ENCODE results near the gene RPS6KB1. TPM values are rescaled to one million over a fixed set of nuclear protein-coding genes. Genes with fewer than 3 reads are reported as not detected.
A peak's percentile ranks its signal among the peaks of the same experiment; 100 is the strongest.

The RPS6KB1 gene
- total and polyA plus RNA-seq, 10 of the 15 experiments (the other 5 are each of a cell fraction or from before 2014, with no cell fraction given), result 6.6 to 33.2 (median 26.0) TPM

DNA sequence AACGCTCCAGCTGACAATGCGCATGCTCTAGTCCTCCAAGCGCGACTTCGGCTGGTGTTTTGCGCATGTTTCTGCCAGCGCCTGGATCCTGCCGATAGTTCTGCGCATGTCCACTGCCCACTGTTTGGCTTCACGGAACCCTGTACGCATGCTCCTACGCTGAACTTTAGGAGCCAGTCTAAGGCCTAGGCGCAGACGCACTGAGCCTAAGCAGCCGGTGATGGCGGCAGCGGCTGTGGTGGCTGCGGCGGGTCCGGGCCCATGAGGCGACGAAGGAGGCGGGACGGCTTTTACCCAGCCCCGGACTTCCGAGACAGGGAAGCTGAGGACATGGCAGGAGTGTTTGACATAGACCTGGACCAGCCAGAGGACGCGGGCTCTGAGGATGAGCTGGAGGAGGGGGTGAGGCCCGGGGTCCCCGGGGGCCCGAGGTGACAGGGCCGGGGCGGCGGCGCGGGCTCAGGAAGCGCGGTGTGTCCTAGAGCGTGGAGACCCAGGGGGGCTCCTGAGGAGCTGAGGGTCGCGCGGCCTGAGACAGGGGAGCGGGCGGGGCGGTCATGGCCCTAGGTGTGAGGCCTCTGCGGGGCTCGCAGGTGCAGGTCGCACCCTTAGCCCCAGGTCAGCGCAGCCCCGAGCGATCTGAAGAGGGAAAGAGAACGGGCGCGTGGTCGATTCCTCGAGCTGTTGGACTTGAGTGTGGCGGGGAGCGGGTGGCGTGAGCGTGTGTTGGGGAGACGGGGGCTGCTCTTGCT is at the start of gene RPS6KB1, which contains the start of gene TUBD1 (continued):
- TF ChIP-seq NFYA (IDR thresholded peaks at IDR 0.05; ENCODE audit: borderline replicate concordance, low read depth, low read length) (no peak), SMAD1 (IDR thresholded peaks at IDR 0.05; ENCODE audit: low read depth, partially characterized antibody) (peak; percentile 35), PAX8 (IDR thresholded peaks at IDR 0.05) (no peak), POLR2AphosphoS2 (IDR thresholded peaks at IDR 0.05; ENCODE audit: low read depth, low read length) (peak; percentile 60; the same call in 1 of the 2 replicates), BHLHE40 (IDR thresholded peaks at IDR 0.05; ENCODE audit: borderline replicate concordance in 1 of 2, low read depth in 2 of 2, low read length in 1 of 2) (peak in 1 of 2 experiments; percentile 40; a peak in 1 of 4 replicates), TCF7 (IDR thresholded peaks at IDR 0.05; ENCODE audit: borderline replicate concordance) (no peak), CREB1 (IDR thresholded peaks at IDR 0.05; ENCODE audit: low read depth) (no peak), RAD21 (IDR thresholded peaks at IDR 0.05; ENCODE audit: insufficient read depth, low read depth, low read length) (no peak), TARDBP (IDR thresholded peaks at IDR 0.05; ENCODE audit: borderline replicate concordance) (no peak), HCFC1 (IDR thresholded peaks at IDR 0.05; ENCODE audit: low read length) (peak; percentile 82), STAT3 (IDR thresholded peaks at IDR 0.05; ENCODE audit: low read depth, low read length) (no peak), CBFB (IDR thresholded peaks at IDR 0.05; ENCODE audit: low read depth) (peak; percentile 65; the same call in 1 of the 2 replicates), NRF1 (conservative IDR thresholded peaks at IDR 0.05; ENCODE audit: low read depth, low read length) (peak; percentile 100), SPI1 (IDR thresholded peaks at IDR 0.05; ENCODE audit: borderline replicate concordance, insufficient read depth, low read depth, low read length) (no peak), NR2C1 (IDR thresholded peaks at IDR 0.05) (peak; percentile 85), SMARCA5 (IDR thresholded peaks at IDR 0.05) (0 out of 2 replicates have a peak, but pooled peaks have one; percentile 56), NFXL1 (IDR thresholded peaks at IDR 0.05; ENCODE audit: borderline replicate concordance) (peak; percentile 61; the same call in 1 of the 2 replicates), BCL11A (IDR thresholded peaks at IDR 0.05; ENCODE audit: low read depth, low read length) (no peak), YBX1 (IDR thresholded peaks at IDR 0.05) (no peak), POU2F2 (IDR thresholded peaks at IDR 0.05; ENCODE audit: borderline replicate concordance, low read depth, low read length) (peak; percentile 63; the same call in 1 of the 3 replicates)
- TF ChIP-seq, protein P1, sequence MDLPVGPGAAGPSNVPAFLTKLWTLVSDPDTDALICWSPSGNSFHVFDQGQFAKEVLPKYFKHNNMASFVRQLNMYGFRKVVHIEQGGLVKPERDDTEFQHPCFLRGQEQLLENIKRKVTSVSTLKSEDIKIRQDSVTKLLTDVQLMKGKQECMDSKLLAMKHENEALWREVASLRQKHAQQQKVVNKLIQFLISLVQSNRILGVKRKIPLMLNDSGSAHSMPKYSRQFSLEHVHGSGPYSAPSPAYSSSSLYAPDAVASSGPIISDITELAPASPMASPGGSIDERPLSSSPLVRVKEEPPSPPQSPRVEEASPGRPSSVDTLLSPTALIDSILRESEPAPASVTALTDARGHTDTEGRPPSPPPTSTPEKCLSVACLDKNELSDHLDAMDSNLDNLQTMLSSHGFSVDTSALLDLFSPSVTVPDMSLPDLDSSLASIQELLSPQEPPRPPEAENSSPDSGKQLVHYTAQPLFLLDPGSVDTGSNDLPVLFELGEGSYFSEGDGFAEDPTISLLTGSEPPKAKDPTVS (IDR thresholded peaks at IDR 0.05; ENCODE audit: low read depth, low read length), result no peak
- TF ChIP-seq, protein P2, sequence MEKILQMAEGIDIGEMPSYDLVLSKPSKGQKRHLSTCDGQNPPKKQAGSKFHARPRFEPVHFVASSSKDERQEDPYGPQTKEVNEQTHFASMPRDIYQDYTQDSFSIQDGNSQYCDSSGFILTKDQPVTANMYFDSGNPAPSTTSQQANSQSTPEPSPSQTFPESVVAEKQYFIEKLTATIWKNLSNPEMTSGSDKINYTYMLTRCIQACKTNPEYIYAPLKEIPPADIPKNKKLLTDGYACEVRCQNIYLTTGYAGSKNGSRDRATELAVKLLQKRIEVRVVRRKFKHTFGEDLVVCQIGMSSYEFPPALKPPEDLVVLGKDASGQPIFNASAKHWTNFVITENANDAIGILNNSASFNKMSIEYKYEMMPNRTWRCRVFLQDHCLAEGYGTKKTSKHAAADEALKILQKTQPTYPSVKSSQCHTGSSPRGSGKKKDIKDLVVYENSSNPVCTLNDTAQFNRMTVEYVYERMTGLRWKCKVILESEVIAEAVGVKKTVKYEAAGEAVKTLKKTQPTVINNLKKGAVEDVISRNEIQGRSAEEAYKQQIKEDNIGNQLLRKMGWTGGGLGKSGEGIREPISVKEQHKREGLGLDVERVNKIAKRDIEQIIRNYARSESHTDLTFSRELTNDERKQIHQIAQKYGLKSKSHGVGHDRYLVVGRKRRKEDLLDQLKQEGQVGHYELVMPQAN (conservative IDR thresholded peaks at IDR 0.05), result peak; percentile 76
- TF ChIP-seq, protein P3, sequence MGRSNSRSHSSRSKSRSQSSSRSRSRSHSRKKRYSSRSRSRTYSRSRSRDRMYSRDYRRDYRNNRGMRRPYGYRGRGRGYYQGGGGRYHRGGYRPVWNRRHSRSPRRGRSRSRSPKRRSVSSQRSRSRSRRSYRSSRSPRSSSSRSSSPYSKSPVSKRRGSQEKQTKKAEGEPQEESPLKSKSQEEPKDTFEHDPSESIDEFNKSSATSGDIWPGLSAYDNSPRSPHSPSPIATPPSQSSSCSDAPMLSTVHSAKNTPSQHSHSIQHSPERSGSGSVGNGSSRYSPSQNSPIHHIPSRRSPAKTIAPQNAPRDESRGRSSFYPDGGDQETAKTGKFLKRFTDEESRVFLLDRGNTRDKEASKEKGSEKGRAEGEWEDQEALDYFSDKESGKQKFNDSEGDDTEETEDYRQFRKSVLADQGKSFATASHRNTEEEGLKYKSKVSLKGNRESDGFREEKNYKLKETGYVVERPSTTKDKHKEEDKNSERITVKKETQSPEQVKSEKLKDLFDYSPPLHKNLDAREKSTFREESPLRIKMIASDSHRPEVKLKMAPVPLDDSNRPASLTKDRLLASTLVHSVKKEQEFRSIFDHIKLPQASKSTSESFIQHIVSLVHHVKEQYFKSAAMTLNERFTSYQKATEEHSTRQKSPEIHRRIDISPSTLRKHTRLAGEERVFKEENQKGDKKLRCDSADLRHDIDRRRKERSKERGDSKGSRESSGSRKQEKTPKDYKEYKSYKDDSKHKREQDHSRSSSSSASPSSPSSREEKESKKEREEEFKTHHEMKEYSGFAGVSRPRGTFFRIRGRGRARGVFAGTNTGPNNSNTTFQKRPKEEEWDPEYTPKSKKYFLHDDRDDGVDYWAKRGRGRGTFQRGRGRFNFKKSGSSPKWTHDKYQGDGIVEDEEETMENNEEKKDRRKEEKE (IDR thresholded peaks at IDR 0.05), result no peak
- TF ChIP-seq, protein P4, sequence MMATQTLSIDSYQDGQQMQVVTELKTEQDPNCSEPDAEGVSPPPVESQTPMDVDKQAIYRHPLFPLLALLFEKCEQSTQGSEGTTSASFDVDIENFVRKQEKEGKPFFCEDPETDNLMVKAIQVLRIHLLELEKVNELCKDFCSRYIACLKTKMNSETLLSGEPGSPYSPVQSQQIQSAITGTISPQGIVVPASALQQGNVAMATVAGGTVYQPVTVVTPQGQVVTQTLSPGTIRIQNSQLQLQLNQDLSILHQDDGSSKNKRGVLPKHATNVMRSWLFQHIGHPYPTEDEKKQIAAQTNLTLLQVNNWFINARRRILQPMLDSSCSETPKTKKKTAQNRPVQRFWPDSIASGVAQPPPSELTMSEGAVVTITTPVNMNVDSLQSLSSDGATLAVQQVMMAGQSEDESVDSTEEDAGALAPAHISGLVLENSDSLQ (IDR thresholded peaks at IDR 0.05), result peak; percentile 52

Data from GM12878 (cell line).